HG02588 (cell line): ENCODE measurements around the gene EXD3.
A peak's percentile ranks its signal among the peaks of the same experiment; 100 is the strongest.

Experiments used
- ATAC-seq: cut with Tn5 transposase; IDR thresholded peaks from one replicate; pipeline ENCODE4 v1.9.1; 2021; ENCODE audit warnings: mild to moderate bottlenecking, moderate library complexity; ENCODE audit not compliant: unreplicated experiment

EXD3 gene

GRCh38 chr9:137301081-137301947, 121.6 kb downstream of the EXD3 start:
- peak; percentile 25 for ATAC-seq

GRCh38 chr9:137300567-137301080, 122.3 kb downstream of the EXD3 start:
- ATAC-seq, result no peak

GRCh38 chr9:137299938-137300337, 123.0 kb downstream of the EXD3 start:
- ATAC-seq, result no peak

GRCh38 chr9:137299203-137299565, 123.8 kb downstream of the EXD3 start:
- ATAC-seq, result no peak

- ATAC-seq, result no peak
Observed at GRCh38 chr9:137298401-137299202, 124.4 kb downstream of the EXD3 start.

GRCh38 chr9:137297966-137298365, 125.0 kb downstream of the EXD3 start:
- no peak for ATAC-seq

- no peak for ATAC-seq
Observed at GRCh38 chr9:137296670-137297664, 126.0 kb downstream of the EXD3 start.

- no peak for ATAC-seq
Observed at GRCh38 chr9:137295849-137296669, 126.9 kb downstream of the EXD3 start.

GRCh38 chr9:137295238-137295811, 127.6 kb downstream of the EXD3 start:
- ATAC-seq, result no peak

GRCh38 chr9:137294681-137295237, 128.2 kb downstream of the EXD3 start:
- no peak for ATAC-seq

GRCh38 chr9:137294091-137294680, 128.8 kb downstream of the EXD3 start:
- ATAC-seq, result no peak

GRCh38 chr9:137293482-137294090, 129.4 kb downstream of the EXD3 start:
- no peak for ATAC-seq

GRCh38 chr9:137293094-137293481, 129.9 kb downstream of the EXD3 start:
- no peak for ATAC-seq

- no peak for ATAC-seq
Observed at GRCh38 chr9:137286975-137287383, 136.0 kb downstream of the EXD3 start.

GRCh38 chr9:137281345-137282116, 141.4 kb downstream of the EXD3 start:
- ATAC-seq, result no peak

- no peak for ATAC-seq
Observed at GRCh38 chr9:137280474-137281344, 142.3 kb downstream of the EXD3 start.
